SK-N-SH treated with all-trans-retinoic acid at 6 μM for 48 hours (cell line): ENCODE data around the gene PTP4A2.

Experiments
- CREB5 ChIP-seq: fragments of 250-450 bp; sonication (Bioruptor Pico); IDR thresholded peaks from 2 replicates; pipeline ENCODE4 v1.5.1; 2020; ENCODE audit warnings: low read depth, mild to moderate bottlenecking, moderate library complexity
- ESRRG ChIP-seq: fragments of 250-450 bp; sonication (Bioruptor Pico); IDR thresholded peaks from 2 replicates; pipeline ENCODE4 v1.6.1; 2021; ENCODE audit warnings: mild to moderate bottlenecking
- GLIS3 ChIP-seq: fragments of 250-450 bp; sonication (Bioruptor Pico); IDR thresholded peaks from 2 replicates; pipeline ENCODE4 v1.5.0; 2020; ENCODE audit warnings: mild to moderate bottlenecking, moderate library complexity
- OSR1 ChIP-seq: fragments of 250-450 bp; sonication (Bioruptor Pico); IDR thresholded peaks from 2 replicates; pipeline ENCODE4 v1.8.0; 2022; ENCODE audit warnings: moderate library complexity, mild to moderate bottlenecking, inconsistent platforms
- PATZ1 ChIP-seq: fragments of 250-450 bp; sonication (Bioruptor Pico); IDR thresholded peaks from 2 replicates; pipeline ENCODE4 v1.8.0; 2020; ENCODE audit warnings: mild to moderate bottlenecking, moderate library complexity, borderline replicate concordance
- POU6F1 ChIP-seq: fragments of 250-450 bp; sonication (Bioruptor Pico); IDR thresholded peaks from 2 replicates; pipeline ENCODE4 v1.8.0; 2021; ENCODE audit warnings: low read depth, mild to moderate bottlenecking, moderate library complexity, borderline replicate concordance
- RARB ChIP-seq: fragments of 250-450 bp; sonication (Bioruptor Pico); IDR thresholded peaks from 2 replicates; pipeline ENCODE4 v1.8.0; 2021; ENCODE audit warnings: mild to moderate bottlenecking, moderate library complexity
- SNAI2 ChIP-seq: fragments of 250-450 bp; sonication (Bioruptor Pico); IDR thresholded peaks from 2 replicates; pipeline ENCODE4 v1.5.0; 2020; ENCODE audit warnings: mild to moderate bottlenecking, moderate library complexity
- ZC3H10 ChIP-seq: fragments of 250-450 bp; sonication (Bioruptor Pico); IDR thresholded peaks from 2 replicates; pipeline ENCODE4 v1.5.1; 2021; ENCODE audit warnings: mild to moderate bottlenecking, moderate library complexity
- ZFP3 ChIP-seq: fragments of 250-450 bp; sonication (Bioruptor Pico); IDR thresholded peaks from 2 replicates; pipeline ENCODE4 v1.5.0; 2020; ENCODE audit warnings: mild to moderate bottlenecking, moderate library complexity
- ZFP30 ChIP-seq: fragments of 450-650 bp; formaldehyde crosslinking; IDR thresholded peaks from 2 replicates; pipeline ENCODE4 v1.5.0; 2022; ENCODE audit warnings: mild to moderate bottlenecking, moderate library complexity
- ZNF70 ChIP-seq: fragments of 450-650 bp; formaldehyde crosslinking; IDR thresholded peaks from 2 replicates; pipeline ENCODE4 v1.5.0; 2020; ENCODE audit warnings: mild to moderate bottlenecking, moderate library complexity

GRCh38 chr1:31904339-31905092 is 33.7 kb downstream of the PTP4A2 start:
- TF ChIP-seq RARB, result no peak
- TF ChIP-seq ZC3H10 (CRISPR knock-in tag), result no peak
- no peak for TF ChIP-seq SNAI2 (CRISPR knock-in tag)
- TF ChIP-seq PATZ1 (CRISPR knock-in tag), result no peak
- TF ChIP-seq OSR1, result no peak
- TF ChIP-seq ZFP30, result no peak
- no peak for TF ChIP-seq POU6F1 (CRISPR knock-in tag)
- no peak for TF ChIP-seq CREB5
- no peak for TF ChIP-seq ZFP3 (CRISPR knock-in tag)
- no peak for TF ChIP-seq ESRRG (CRISPR knock-in tag)
- no peak for TF ChIP-seq GLIS3 (CRISPR knock-in tag)
- no peak for TF ChIP-seq ZNF70 (CRISPR knock-in tag)
